Activated CD4-positive, alpha-beta T cell treated with anti-CD3 and anti-CD28 coated beads, Interleukin-2, amount 10 ng/mL, durations not matched to agents 24 days and 14 days (primary cell): ENCODE measurements around the gene RPL7A. TPM values are rescaled to one million over a fixed set of nuclear protein-coding genes. Genes with fewer than 3 reads are reported as not detected.
"Not testable (repeated sequence)": the region's sequence is repeated elsewhere in the genome, so short reads cannot be mapped to it uniquely, and the experiment has no call there.

Experiments
- DNase-seq: peaks from one replicate; pipeline ENCODE4 v3.0.0; 2022
- H3K27ac Mint-ChIP-seq: one replicate; pipeline ENCODE4 v1.8.0; 2022; ENCODE audit warnings: mild to moderate bottlenecking, mixed read lengths
- H3K27me3 Mint-ChIP-seq: one replicate; pipeline ENCODE4 v1.8.0; 2022; ENCODE audit warnings: mixed read lengths
- H3K36me3 Mint-ChIP-seq: one replicate; pipeline ENCODE4 v1.8.0; 2022; ENCODE audit warnings: low read depth, mild to moderate bottlenecking, mixed read lengths
- H3K4me1 Mint-ChIP-seq: one replicate; pipeline ENCODE4 v1.8.0; 2021; ENCODE audit warnings: mixed read lengths
- H3K4me3 Mint-ChIP-seq: one replicate; pipeline ENCODE4 v1.8.0; 2022; ENCODE audit warnings: mild to moderate bottlenecking, moderate library complexity, mixed read lengths
- H3K9me3 Mint-ChIP-seq: one replicate; pipeline ENCODE4 v1.8.0; 2021; ENCODE audit warnings: mixed read lengths
- intact Hi-C: fragments of 100-400 bp; cut with micrococcal nuclease; formaldehyde crosslinking; loops from one replicate; pipeline ENCODE4 v1.15.1; 2023
- total RNA-seq: library from RNA; stranded (reverse); gene quantifications from 2 replicates; pipeline ENCODE4 v1.2.3, GENCODE V29; 2022

The RPL7A gene
- 2,650 and 2,658 TPM in 2 replicates for total RNA-seq

- H3K9me3 Mint-ChIP-seq: no peaks in the 10 kb centered on the region
- intact Hi-C loops: loop anchor here (1.0 kb wide), 4 partner anchors 8 to 28 kb away; partner anchors contain the start of genes STKLD1, SURF1, SURF2 and SURF4
Observed at GRCh38 chr9:133347985-133348717, at the start of gene RPL7A, which contains the start of gene MED22. RPL7A (plus strand) TSS chr9:133348218; CDS start chr9:133348244, 26 bp downstream. MED22 (minus strand) TSS chr9:133348131; CDS start chr9:133346662, 1,469 bp downstream.

GRCh38 chr9:133299996-133300395, 48.0 kb upstream of the RPL7A start:
- H3K27me3 Mint-ChIP-seq, H3K4me1 Mint-ChIP-seq, intact Hi-C loops, H3K36me3 Mint-ChIP-seq, H3K9me3 Mint-ChIP-seq, DNase-seq, H3K27ac Mint-ChIP-seq, H3K4me3 Mint-ChIP-seq: not testable (repeated sequence)

More at GRCh38 chr9:133347985-133348717, at the start of gene RPL7A, which contains the start of gene MED22:
- DNase-seq: peak; percentile 97
- H3K27ac Mint-ChIP-seq: peak within 1 kb of the TSS; percentile 95
- H3K27me3 Mint-ChIP-seq: peaks cover 2% of the 10 kb centered on the region
- peaks cover 39% of the 10 kb centered on the region for H3K4me1 Mint-ChIP-seq
- H3K4me3 Mint-ChIP-seq: peak within 1 kb of the TSS; percentile 100
- H3K36me3 Mint-ChIP-seq: peaks cover 75% of the 10 kb centered on the region

- Mint-ChIP-seq H3K9me3 (no peaks in the 10 kb centered on the region), H3K27ac (no peak overlapping the region), H3K4me3 (no peak overlapping the region), H3K36me3 (no peaks in the 10 kb centered on the region), H3K4me1 (no peaks in the 10 kb centered on the region), H3K27me3 (peaks cover 2% of the 10 kb centered on the region)
- intact Hi-C loops: no loop called here
- DNase-seq: no peak
Observed at GRCh38 chr9:133301253-133302230, 46.5 kb upstream of the RPL7A start.

- intact Hi-C loops: no loop called here
- Mint-ChIP-seq H3K36me3 (no peaks in the 10 kb centered on the region), H3K27me3 (peaks cover 2% of the 10 kb centered on the region), H3K27ac (no peak overlapping the region), H3K4me1 (no peaks in the 10 kb centered on the region), H3K4me3 (no peak overlapping the region), H3K9me3 (no peaks in the 10 kb centered on the region)
- DNase-seq: no peak
Observed at GRCh38 chr9:133303266-133304157, 44.5 kb upstream of the RPL7A start.

GRCh38 chr9:133304158-133304470, 43.9 kb upstream of the RPL7A start:
- Mint-ChIP-seq H3K4me1 (no peaks in the 10 kb centered on the region), H3K27me3 (peaks cover 2% of the 10 kb centered on the region), H3K4me3 (no peak overlapping the region), H3K36me3 (no peaks in the 10 kb centered on the region), H3K9me3 (no peaks in the 10 kb centered on the region), H3K27ac (no peak overlapping the region)
- intact Hi-C loops: no loop called here
- no peak for DNase-seq

GRCh38 chr9:133304477-133305377, 43.3 kb upstream of the RPL7A start:
- Mint-ChIP-seq H3K36me3 (no peaks in the 10 kb centered on the region), H3K4me3 (no peak overlapping the region), H3K9me3 (no peaks in the 10 kb centered on the region), H3K27me3 (peaks cover under 1% of the 10 kb centered on the region), H3K27ac (no peak overlapping the region), H3K4me1 (no peaks in the 10 kb centered on the region)
- intact Hi-C loops: no loop called here
- DNase-seq: no peak

GRCh38 chr9:133305731-133306130, 42.3 kb upstream of the RPL7A start:
- no peaks in the 10 kb centered on the region for H3K27me3 Mint-ChIP-seq
- no peak for DNase-seq
- no peak overlapping the region for H3K27ac Mint-ChIP-seq
- H3K4me3 Mint-ChIP-seq: no peak overlapping the region
- H3K9me3 Mint-ChIP-seq: no peaks in the 10 kb centered on the region
- no peaks in the 10 kb centered on the region for H3K36me3 Mint-ChIP-seq
- H3K4me1 Mint-ChIP-seq: no peaks in the 10 kb centered on the region
- intact Hi-C loops: no loop called here

- Mint-ChIP-seq H3K27ac (no peak overlapping the region), H3K9me3 (no peaks in the 10 kb centered on the region), H3K27me3 (no peaks in the 10 kb centered on the region), H3K4me1 (no peaks in the 10 kb centered on the region), H3K36me3 (no peaks in the 10 kb centered on the region), H3K4me3 (no peak overlapping the region)
- no peak for DNase-seq
- intact Hi-C loops: no loop called here
Observed at GRCh38 chr9:133306242-133307204, 41.5 kb upstream of the RPL7A start.

- no peak for DNase-seq
- Mint-ChIP-seq H3K27me3 (no peaks in the 10 kb centered on the region), H3K4me1 (no peaks in the 10 kb centered on the region), H3K36me3 (no peaks in the 10 kb centered on the region), H3K27ac (no peak overlapping the region), H3K4me3 (no peak overlapping the region), H3K9me3 (no peaks in the 10 kb centered on the region)
- intact Hi-C loops: no loop called here
Observed at GRCh38 chr9:133307301-133307700, 40.7 kb upstream of the RPL7A start.

- no peaks in the 10 kb centered on the region for H3K36me3 Mint-ChIP-seq
- H3K4me1 Mint-ChIP-seq: no peaks in the 10 kb centered on the region
- H3K4me3 Mint-ChIP-seq: no peak overlapping the region
- intact Hi-C loops: no loop called here
- no peak overlapping the region for H3K27ac Mint-ChIP-seq
- DNase-seq: no peak
- H3K27me3 Mint-ChIP-seq: no peaks in the 10 kb centered on the region
- no peaks in the 10 kb centered on the region for H3K9me3 Mint-ChIP-seq
Observed at GRCh38 chr9:133309608-133310007, 38.4 kb upstream of the RPL7A start.

GRCh38 chr9:133315997-133316396, 32.0 kb upstream of the RPL7A start:
- peaks cover 2% of the 10 kb centered on the region for H3K27me3 Mint-ChIP-seq
- H3K4me1 Mint-ChIP-seq: no peaks in the 10 kb centered on the region
- H3K4me3 Mint-ChIP-seq: no peak overlapping the region
- H3K36me3 Mint-ChIP-seq: no peaks in the 10 kb centered on the region
- H3K27ac Mint-ChIP-seq: no peak overlapping the region
- no peaks in the 10 kb centered on the region for H3K9me3 Mint-ChIP-seq
- DNase-seq: no peak
- intact Hi-C loops: no loop called here

- H3K4me1 Mint-ChIP-seq, H3K9me3 Mint-ChIP-seq, H3K27ac Mint-ChIP-seq, H3K36me3 Mint-ChIP-seq, H3K4me3 Mint-ChIP-seq, intact Hi-C loops, DNase-seq, H3K27me3 Mint-ChIP-seq: not testable (repeated sequence)
Observed at GRCh38 chr9:133317551-133317950, 30.5 kb upstream of the RPL7A start.
